ENCODE measurements around the gene PRR15L.

DNA sequence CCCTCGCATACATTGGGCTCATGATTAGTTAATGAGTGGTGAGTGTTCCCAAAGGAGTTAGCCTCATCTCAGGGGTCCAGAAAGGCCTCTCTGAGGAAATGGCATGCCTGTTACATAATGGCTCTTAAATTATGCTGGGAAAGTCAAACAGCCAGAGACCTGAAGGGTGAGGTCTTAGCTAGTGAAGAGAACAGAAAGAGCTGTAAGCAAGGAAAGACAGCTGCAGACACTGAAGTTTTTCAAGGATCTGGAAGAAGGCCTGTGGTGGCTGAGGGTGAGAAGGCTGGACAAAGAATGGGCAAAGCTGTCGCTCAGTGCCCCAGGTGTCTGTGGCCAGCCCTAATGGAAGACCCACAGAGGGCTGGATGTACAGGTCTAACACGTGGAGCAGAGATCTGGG lies 51.2 kb downstream of the PRR15L start:
- TF ChIP-seq CTCF (conservative IDR thresholded peaks at IDR 0.05 in 1 of 2, IDR thresholded peaks at IDR 0.05 in 1 of 2; ENCODE audit: low read depth in 1 of 2, low read length in 2 of 2): no peak
- no peak for TF ChIP-seq EZH2 (IDR thresholded peaks at IDR 0.05; ENCODE audit: low read length, missing control alignments)
